Stimulated activated CD4-positive, alpha-beta T cell treated with anti-CD3 and anti-CD28 coated beads, Interleukin-1b, Interleukin-23, amount 100 ng/mL, for 24 hours (primary cell): ENCODE measurements around the gene SNCA.

Experiments used
- DNase-seq, 4 experiments: peaks; one replicate each; pipeline ENCODE4 v3.0.0-alpha.2; 2020; ENCODE audit warnings: low read depth in 4 of 4, low spot score in 1 of 4

SNCA gene

GRCh38 chr4:89836897-89837384 is at the start of gene SNCA:
Gene SNCA (minus strand): TSS chr4:89837161. CDS start chr4:89835667, 1,494 bp downstream.
- peak in 2 of 4 experiments; percentile 21 to 25 for DNase-seq

DNA sequence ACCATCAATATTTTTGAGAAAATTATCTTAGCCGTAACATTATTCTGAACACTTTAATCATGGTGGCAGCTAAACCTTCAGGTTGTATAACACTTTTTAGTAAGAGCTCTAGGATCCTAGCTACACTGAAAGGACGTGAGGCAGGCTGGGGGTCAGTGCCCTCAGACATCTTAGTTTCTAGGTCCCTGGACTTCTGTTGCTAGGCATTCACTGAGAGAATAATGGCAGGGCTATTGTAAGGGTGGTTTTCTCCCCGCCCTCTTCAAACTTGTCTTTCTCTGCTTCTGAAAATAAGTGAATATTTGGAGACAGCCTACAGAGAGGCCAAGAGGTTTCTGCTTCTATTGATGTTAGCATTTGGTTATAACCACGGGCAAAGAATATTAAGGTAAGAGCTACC is 42.3 kb upstream of the SNCA start:
- no peak for DNase-seq

DNA sequence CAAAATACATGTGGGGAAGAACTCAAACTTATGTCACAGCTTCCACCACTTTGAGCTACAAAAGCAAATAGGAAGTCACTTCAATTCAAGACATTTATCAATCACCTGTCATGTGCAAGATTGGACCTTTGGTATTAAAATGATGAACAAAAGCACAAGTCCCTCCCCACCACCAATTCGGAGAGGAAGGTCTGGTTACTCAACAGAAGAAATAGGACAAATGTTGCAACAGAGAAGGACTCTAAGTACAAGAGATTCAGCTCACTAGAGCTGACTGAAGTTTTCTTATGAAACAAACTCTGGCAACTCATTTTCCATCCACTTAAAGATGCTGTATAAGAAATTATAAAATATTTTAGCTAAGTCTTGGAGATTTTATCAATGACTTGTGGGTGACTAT is 41.6 kb upstream of the SNCA start:
- no peak for DNase-seq

DNA sequence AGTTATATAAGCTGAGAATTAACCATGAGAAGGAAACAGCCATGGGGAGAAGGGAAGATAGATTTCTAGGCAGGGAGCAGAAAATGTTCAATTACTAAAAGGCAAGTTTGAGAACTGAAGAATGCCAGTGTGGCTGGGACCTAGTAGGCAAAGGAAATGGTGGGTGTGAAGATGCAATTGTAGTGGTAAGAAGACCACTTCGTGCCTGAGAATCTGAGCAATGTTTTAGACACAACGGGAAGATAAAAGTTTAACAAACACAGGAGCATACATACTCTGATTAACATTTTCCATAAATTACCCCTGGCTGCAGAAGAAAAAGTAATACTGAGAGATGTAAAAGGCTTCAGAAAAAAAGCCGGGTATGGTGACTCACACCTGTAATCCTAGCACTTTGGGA is 39.6 kb upstream of the SNCA start:
- no peak for DNase-seq

GRCh38 chr4:89871211-89871610 is 34.2 kb upstream of the SNCA start:
- DNase-seq: no peak

DNA sequence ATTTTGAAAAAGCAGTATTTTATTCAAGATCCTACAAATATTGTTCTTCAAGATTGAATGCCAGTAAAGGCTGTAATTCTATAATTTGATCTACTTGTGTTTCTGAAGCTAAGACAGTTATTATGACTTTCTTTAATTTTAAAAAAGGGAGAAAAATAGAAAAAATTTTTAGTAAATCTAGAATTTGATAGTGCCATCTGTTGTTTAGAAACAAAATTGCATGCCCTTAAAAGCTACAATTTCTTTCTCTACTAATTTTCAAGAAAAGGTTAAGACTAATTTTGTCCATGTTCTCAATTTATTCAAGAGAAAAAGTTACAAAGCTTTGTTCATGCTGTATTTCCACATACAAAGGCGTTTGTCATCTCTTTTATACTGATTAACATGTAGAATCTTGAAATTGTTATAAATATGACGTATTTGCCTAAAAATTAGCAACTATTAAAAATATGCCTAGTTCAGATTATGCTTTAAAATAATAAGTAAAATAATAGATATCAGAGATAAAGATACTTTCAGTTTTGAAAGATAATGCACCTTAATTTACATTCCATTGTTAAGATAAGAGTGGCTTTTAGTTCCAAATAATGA is 32.1 kb upstream of the SNCA start:
- DNase-seq: no peak

DNA sequence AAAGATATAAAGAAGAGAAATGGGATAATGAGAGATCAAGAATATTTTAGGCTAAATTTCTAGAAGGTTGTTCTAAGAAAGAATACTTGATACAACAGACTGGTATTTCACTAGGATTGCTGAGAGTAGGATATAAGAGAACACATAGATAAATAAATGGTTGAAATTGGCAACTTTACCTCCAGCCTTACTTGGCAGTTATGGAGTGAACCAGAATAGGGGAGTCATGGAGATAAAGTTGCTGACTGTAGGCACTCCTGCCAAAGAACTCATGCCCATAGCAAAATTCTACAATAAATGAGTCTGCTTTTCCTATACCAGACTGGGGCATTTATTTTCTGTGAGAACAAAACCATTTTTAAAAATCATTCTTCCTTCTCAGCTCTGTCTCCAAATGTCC is 31.3 kb upstream of the SNCA start:
- no peak for DNase-seq

DNA sequence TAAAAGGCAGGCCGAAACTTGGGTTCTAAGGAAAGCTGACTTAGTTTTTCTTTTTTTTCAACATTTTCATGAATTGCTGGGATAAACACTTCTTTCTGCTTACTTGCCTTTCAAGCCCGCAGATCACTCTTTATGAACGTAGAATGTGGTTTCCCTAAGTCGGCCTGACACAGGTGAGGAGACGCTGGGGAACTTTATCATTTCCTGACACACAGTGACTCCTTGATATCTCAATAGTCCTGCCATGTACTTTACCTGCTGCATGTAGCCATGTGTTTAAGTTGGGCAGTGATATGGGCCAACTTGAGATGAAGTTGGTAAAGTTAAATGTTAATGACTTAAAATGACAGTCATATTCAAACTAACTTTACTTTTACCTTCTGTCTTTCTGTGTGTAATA is 26.6 kb upstream of the SNCA start:
- no peak for DNase-seq

GRCh38 chr4:89860971-89861370 is 24.0 kb upstream of the SNCA start:
- no peak for DNase-seq

GRCh38 chr4:89855236-89855635 is 18.3 kb upstream of the SNCA start:
- no peak for DNase-seq

DNA sequence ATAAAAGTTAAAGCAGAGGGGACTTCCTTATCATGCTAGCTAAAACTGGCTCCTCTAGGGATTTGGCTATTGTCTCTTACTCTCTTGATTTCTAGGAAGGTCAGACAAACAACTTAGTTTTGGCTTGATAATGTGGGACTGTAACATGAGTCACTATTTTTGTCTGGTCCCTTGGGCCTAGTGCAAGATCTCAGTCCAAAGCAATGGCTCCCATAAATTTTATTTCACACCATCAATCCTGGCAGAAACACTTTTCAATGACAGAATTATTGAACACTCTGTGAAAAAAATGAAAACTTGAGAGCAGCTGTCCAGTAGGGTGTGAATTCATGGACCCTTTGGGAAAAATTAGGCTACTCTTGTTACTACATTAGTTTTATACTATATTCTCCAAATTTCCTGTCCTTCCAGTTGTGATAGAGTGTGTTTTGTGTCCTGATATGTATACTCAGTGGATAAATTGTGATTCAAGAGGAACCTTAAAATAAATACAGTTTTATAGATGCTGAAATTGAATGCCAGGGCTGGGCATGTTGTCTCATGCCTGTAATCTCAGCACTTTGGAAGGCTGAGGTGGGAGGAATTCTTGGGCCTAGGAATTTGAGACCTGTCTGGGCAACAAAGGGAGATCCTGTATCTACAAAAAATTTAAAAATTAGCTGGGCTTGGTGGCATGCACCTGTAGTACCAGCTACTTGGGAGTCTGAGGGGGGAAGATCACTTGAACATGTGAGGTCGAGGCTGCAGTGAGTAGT is 10.8 kb upstream of the SNCA start:
- no peak for DNase-seq

GRCh38 chr4:89839558-89839957 is 2.6 kb upstream of the SNCA start:
- no peak for DNase-seq

DNA sequence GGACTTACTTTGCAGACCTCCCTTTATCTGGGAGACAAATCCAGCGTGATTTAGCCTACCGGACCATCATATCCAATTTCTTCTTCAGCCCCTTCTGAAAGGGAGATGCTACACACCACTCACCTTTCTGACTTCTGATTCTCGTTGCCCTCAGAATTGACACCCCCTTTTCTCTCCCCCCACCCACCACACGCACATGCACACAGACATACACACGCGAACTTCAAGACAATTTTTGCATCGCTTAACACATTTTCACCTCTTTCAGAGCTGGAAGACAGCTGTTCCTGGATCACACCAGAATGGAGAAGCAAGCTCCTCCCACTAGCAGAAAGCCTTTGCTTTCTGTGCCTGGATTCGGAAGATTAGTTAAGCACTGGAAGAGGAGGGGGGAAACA is 1.0 kb upstream of the SNCA start:
- DNase-seq: no peak

DNA sequence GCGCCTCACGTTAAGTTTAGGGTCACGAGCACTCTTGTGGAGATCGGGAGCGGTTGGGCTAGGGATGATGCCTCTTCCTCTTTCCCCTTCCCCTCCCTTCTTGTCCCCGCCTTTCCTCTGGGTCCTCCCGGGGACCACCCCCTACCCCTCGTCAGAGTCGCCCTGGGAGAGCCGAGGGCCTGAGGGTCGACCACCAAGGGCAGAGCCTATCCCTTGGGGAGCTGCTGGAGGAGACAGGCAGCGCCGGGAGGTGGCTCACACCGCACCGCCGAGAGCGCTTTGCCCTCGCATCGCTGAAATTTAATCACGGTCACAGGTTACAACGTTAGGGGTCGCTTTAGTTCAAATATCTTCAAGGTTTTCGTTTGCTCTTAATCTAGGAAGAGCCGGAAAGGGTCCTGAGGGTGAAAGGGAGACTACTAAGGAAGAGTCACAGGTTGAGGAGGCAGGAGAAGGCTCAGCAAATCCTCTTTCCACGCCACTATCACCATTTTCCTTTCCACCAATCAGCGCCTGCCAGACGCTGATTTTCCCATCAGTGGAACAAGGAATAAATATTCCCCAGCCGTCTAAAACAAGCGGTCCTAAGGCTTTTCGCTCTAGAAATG is 528 bp upstream of the SNCA start:
- DNase-seq: no peak

GRCh38 chr4:89836031-89836745 is 773 bp downstream of the SNCA start:
- DNase-seq: no peak

- no peak for DNase-seq
Observed at GRCh38 chr4:89835413-89835812, 1.5 kb downstream of the SNCA start.

DNA sequence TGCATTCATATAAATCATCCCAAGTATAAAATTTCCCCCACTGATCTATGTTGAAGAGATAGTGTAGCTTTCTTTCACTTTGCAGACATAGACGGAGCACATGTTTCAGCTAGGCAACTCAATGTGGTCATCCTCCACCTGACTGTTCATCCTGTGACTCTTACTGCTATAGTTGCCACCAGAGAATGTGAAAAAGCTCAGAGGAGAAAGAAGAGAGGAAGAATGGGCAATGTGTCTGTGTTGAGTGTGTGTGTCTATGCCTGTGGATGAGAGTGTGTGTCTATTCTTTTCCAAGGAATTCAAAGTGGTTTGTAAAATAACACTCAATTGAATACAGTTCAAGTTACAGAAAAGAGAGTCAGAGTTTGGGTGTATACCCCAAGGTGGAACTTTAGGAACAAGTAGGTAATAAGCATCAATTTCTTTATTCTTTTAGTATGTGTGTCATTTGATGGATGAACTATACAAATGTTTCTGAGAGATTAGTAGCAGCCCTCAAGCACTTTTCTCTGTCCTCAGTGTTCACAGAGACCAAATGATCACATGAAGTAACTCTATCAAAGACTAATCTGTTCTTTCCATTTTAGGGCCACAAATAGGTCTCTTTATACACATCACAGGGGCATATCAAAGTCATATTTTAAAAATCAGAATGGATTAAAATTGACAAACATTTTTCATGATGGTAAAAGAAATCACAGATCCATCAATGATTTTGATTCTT is 2.3 kb downstream of the SNCA start:
- no peak for DNase-seq

- DNase-seq: no peak
Observed at GRCh38 chr4:89829470-89830138, 7.4 kb downstream of the SNCA start.

DNA sequence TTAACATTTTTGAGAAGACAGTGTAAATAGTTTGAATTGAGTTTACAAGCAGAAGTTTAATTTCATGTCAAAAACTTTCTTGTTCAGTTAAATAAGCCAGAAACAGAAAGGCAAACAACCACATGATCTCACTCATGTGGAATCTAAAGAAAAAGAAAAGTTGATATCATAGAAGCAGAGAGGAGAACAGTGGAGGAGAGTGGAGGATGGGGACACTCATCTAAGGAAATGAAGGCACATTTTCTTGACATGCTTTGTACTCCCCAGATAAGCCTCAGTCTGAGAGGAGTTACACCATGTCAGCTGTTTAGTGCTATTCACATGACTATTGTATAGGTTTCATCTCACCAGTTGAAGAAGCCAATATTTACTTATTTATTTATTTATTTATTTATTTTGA is 13.5 kb downstream of the SNCA start:
- DNase-seq: no peak

- no peak for DNase-seq
Observed at GRCh38 chr4:89821612-89822011, 15.3 kb downstream of the SNCA start.

- DNase-seq: no peak
Observed at GRCh38 chr4:89820010-89820409, 17.0 kb downstream of the SNCA start.
